GM18873 (cell line): ENCODE data around the gene CPA2.
"Not testable (repeated sequence)": the region's sequence is repeated elsewhere in the genome, so short reads cannot be mapped to it uniquely, and the experiment has no call there.

Experiments
- ATAC-seq: cut with Tn5 transposase; IDR thresholded peaks from one replicate; pipeline ENCODE4 v1.9.1; 2021; ENCODE audit warnings: mild to moderate bottlenecking, moderate library complexity, moderate number of reproducible peaks; ENCODE audit not compliant: unreplicated experiment, low FRiP score

Gene CPA2

GRCh38 chr7:130249626-130250025 is 17.0 kb upstream of the CPA2 start:
- not testable (repeated sequence) for ATAC-seq

GRCh38 chr7:130254555-130254954 is 12.1 kb upstream of the CPA2 start:
- no peak for ATAC-seq

GRCh38 chr7:130256704-130257103 is 10.0 kb upstream of the CPA2 start:
- no peak for ATAC-seq

GRCh38 chr7:130258494-130259078 is 8.1 kb upstream of the CPA2 start:
- ATAC-seq, result no peak

GRCh38 chr7:130262448-130262847 is 4.2 kb upstream of the CPA2 start:
- no peak for ATAC-seq

- ATAC-seq, result no peak
These were observed 3.5 kb upstream of the CPA2 start for GRCh38 chr7:130263130-130263529.

- ATAC-seq, result no peak
These were observed 278 bp downstream of the CPA2 start for GRCh38 chr7:130266961-130267321.

- ATAC-seq, result no peak
These were observed 2.0 kb downstream of the CPA2 start for GRCh38 chr7:130268463-130269317.

GRCh38 chr7:130269318-130269694 is 2.6 kb downstream of the CPA2 start:
- ATAC-seq, result no peak

- ATAC-seq, result no peak
These were observed 4.5 kb downstream of the CPA2 start for GRCh38 chr7:130270947-130271800.

- no peak for ATAC-seq
These were observed 5.9 kb downstream of the CPA2 start for GRCh38 chr7:130272381-130273080.

GRCh38 chr7:130273081-130273932 is 6.6 kb downstream of the CPA2 start:
- ATAC-seq, result no peak

- no peak for ATAC-seq
These were observed 7.2 kb downstream of the CPA2 start for GRCh38 chr7:130273933-130274255.

- no peak for ATAC-seq
These were observed 7.6 kb downstream of the CPA2 start for GRCh38 chr7:130274296-130274695.

- no peak for ATAC-seq
These were observed 8.4 kb downstream of the CPA2 start for GRCh38 chr7:130274983-130275591.

GRCh38 chr7:130275826-130276297 is 9.2 kb downstream of the CPA2 start:
- no peak for ATAC-seq

- no peak for ATAC-seq
These were observed 10.4 kb downstream of the CPA2 start for GRCh38 chr7:130276796-130277762.
